Dermis blood vessel endothelial cell (primary cell): ENCODE measurements around the gene DCUN1D5. TPM values are rescaled to one million over a fixed set of nuclear protein-coding genes. Genes with fewer than 3 reads are reported as not detected.
A peak's percentile ranks its signal among the peaks of the same experiment; 100 is the strongest.
"Not testable (repeated sequence)": the region's sequence is repeated elsewhere in the genome, so short reads cannot be mapped to it uniquely, and the experiment has no call there.

Source experiments
- DNase-seq: peaks from one replicate; pipeline ENCODE4 v3.0.0; 2010
- total RNA-seq: library from RNA; depleted of rRNA; stranded (reverse); fragments of >200 nt; gene quantifications from 2 replicates; pipeline ENCODE4 v1.2.3, GENCODE V29; 2014

Gene DCUN1D5
- total RNA-seq, 1 donor from 2014 or later = 52.9 TPM

- no peak for DNase-seq
These were observed 38.0 kb downstream of the DCUN1D5 start for GRCh38 chr11:103053997-103054396.

- DNase-seq = no peak
These were observed 40.0 kb downstream of the DCUN1D5 start for GRCh38 chr11:103051981-103052380.

GRCh38 chr11:103051151-103051801 is 40.7 kb downstream of the DCUN1D5 start:
- DNase-seq = no peak

- DNase-seq = no peak
These were observed 41.6 kb downstream of the DCUN1D5 start for GRCh38 chr11:103050351-103050750.

GRCh38 chr11:103047837-103048236 is 44.1 kb downstream of the DCUN1D5 start:
- DNase-seq = no peak

GRCh38 chr11:103043826-103044678 is 47.9 kb downstream of the DCUN1D5 start:
- no peak for DNase-seq

- DNase-seq = no peak
These were observed 49.8 kb downstream of the DCUN1D5 start for GRCh38 chr11:103042161-103042560.

GRCh38 chr11:103035791-103036434 is 56.0 kb downstream of the DCUN1D5 start:
- DNase-seq = peak; percentile 91

- no peak for DNase-seq
These were observed 56.7 kb downstream of the DCUN1D5 start for GRCh38 chr11:103035216-103035615.

GRCh38 chr11:103031834-103032233 is 60.1 kb downstream of the DCUN1D5 start:
- no peak for DNase-seq

- DNase-seq = no peak
These were observed 62.6 kb downstream of the DCUN1D5 start for GRCh38 chr11:103029401-103029800.

GRCh38 chr11:103028304-103029020 is 63.5 kb downstream of the DCUN1D5 start:
- not testable (repeated sequence) for DNase-seq

- no peak for DNase-seq
These were observed 67.9 kb downstream of the DCUN1D5 start for GRCh38 chr11:103024086-103024485.

- DNase-seq = no peak
These were observed 75.9 kb downstream of the DCUN1D5 start for GRCh38 chr11:103016031-103016430.

GRCh38 chr11:103013421-103013820 is 78.5 kb downstream of the DCUN1D5 start:
- no peak for DNase-seq

Other genes starting within 250 kb of the DCUN1D5 start
- not detected in 2 replicates for gene MMP3, start 248.6 kb downstream of the DCUN1D5 start, total RNA-seq
- not detected in 2 replicates for gene MMP12, start 217.2 kb downstream of the DCUN1D5 start, total RNA-seq
- not detected in 2 replicates for gene MMP13, start 136.4 kb downstream of the DCUN1D5 start, total RNA-seq
- gene DYNC2H1, start 17.3 kb upstream of the DCUN1D5 start, total RNA-seq = 5.7 and 8.5 TPM in 2 replicates